ENCODE measurements around the gene RSPH10B.
"Not testable (repeated sequence)": the region's sequence is repeated elsewhere in the genome, so short reads cannot be mapped to it uniquely, and the experiment has no call there.

The RSPH10B gene

DNA sequence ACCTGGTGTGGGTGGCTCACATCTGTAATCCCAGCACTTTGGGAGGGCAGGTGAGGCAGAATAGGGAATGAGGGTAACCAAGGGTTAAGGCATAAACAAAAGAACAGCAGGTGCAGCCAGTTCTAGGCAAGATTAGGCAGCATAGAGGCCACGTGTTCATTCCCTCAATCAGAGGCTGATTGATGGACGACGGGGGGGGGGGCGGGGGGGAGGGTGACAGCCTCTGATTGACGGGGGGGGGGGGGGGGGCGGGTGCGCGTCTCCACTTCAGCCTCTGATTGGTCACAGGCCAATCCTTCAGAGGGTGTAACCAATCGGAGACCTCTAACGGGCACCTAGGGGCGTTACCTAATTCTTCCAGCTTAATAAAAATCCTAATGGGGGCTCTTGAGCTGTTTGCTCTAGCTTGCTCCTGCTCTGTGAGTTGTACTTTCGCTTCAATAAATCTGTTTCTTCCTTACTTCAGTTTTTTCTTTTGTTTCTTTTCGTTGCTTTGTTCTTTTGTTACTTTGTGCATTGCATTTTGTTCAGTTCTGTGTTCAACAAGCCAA is 73.0 kb downstream of the RSPH10B start:
- H2BK120ac ChIP-seq (ENCODE audit: low read depth, low read length); H3K4me1 ChIP-seq (ENCODE audit: control insufficient read depth, insufficient read depth, low read depth, low read length); H3K4ac ChIP-seq (ENCODE audit: low read depth in 1 of 2, low read length in 2 of 2); H3K27ac ChIP-seq (ENCODE audit: low read length, poor library complexity, severe bottlenecking); H3K79me1 ChIP-seq (replicated peaks; ENCODE audit: low read length, poor library complexity, severe bottlenecking); H3K27me3 ChIP-seq (ENCODE audit: control insufficient read depth in 1 of 2, insufficient read depth in 1 of 2, low read length in 2 of 2); H3K18ac ChIP-seq (ENCODE audit: low read depth in 1 of 2, low read length in 2 of 2); H3K36me3 ChIP-seq (ENCODE audit: control insufficient read depth in 1 of 2, insufficient read depth in 2 of 2, low read depth in 1 of 2, low read length in 2 of 2); H2BK12ac ChIP-seq (ENCODE audit: low read length in 2 of 2); H3K9ac ChIP-seq (ENCODE audit: low read length); DNase-seq; H3K14ac ChIP-seq (ENCODE audit: low read length in 2 of 2); H2AFZ ChIP-seq (ENCODE audit: low read depth, low read length); H3K4me2 ChIP-seq (ENCODE audit: low read length, poor library complexity, severe bottlenecking); H3K4me3 ChIP-seq (ENCODE audit: insufficient read depth in 1 of 2, low read depth in 1 of 2, low read length in 2 of 2); H2BK15ac ChIP-seq (ENCODE audit: low read depth, poor library complexity, severe bottlenecking); H4K91ac ChIP-seq (ENCODE audit: low read length); H4K8ac ChIP-seq (ENCODE audit: low read length); H3K23ac ChIP-seq (ENCODE audit: low read length in 2 of 2); H2BK5ac ChIP-seq (ENCODE audit: low read depth, low read length, poor library complexity, severe bottlenecking); H2AK5ac ChIP-seq (ENCODE audit: low read length, severe bottlenecking); H3K9me3 ChIP-seq (ENCODE audit: control insufficient read depth, low read length): not testable (repeated sequence)
- WGBS: 100% methylated on average over 2 of the region's 13 CpGs

GRCh38 chr7:5892498-5892897 is 78.0 kb downstream of the RSPH10B start:
- no peak overlapping the region for H2BK5ac ChIP-seq (ENCODE audit: low read depth, low read length, poor library complexity, severe bottlenecking)
- no peak overlapping the region for H2BK12ac ChIP-seq (ENCODE audit: low read length in 2 of 2)
- no peak overlapping the region for H3K18ac ChIP-seq (ENCODE audit: low read depth in 1 of 2, low read length in 2 of 2)
- no peaks in the 10 kb centered on the region for H3K27me3 ChIP-seq (ENCODE audit: control insufficient read depth in 1 of 2, insufficient read depth in 1 of 2, low read length in 2 of 2)
- no peak overlapping the region for H2AFZ ChIP-seq (ENCODE audit: low read depth, low read length)
- no peak overlapping the region for H3K9ac ChIP-seq (ENCODE audit: low read length)
- H3K9me3 ChIP-seq (ENCODE audit: control insufficient read depth, low read length): no peaks in the 10 kb centered on the region
- no peak overlapping the region for H3K4me2 ChIP-seq (ENCODE audit: low read length, poor library complexity, severe bottlenecking)
- no peak overlapping the region for H2BK120ac ChIP-seq (ENCODE audit: low read depth, low read length)
- no peak overlapping the region for H2AK5ac ChIP-seq (ENCODE audit: low read length, severe bottlenecking)
- no peak overlapping the region for H2BK15ac ChIP-seq (ENCODE audit: low read depth, poor library complexity, severe bottlenecking)
- no peak overlapping the region for H3K27ac ChIP-seq (ENCODE audit: low read length, poor library complexity, severe bottlenecking)
- no peak overlapping the region for H4K8ac ChIP-seq (ENCODE audit: low read length)
- H3K14ac ChIP-seq (ENCODE audit: low read length in 2 of 2): no peak overlapping the region
- WGBS: 91% methylated on average over 9 of the region's 9 CpGs
- no peaks in the 10 kb centered on the region for H3K36me3 ChIP-seq (ENCODE audit: control insufficient read depth in 1 of 2, insufficient read depth in 2 of 2, low read depth in 1 of 2, low read length in 2 of 2)
- H3K4ac ChIP-seq (ENCODE audit: low read depth in 1 of 2, low read length in 2 of 2): no peak overlapping the region
- no peak overlapping the region for H3K4me3 ChIP-seq (ENCODE audit: insufficient read depth in 1 of 2, low read depth in 1 of 2, low read length in 2 of 2)
- H3K79me1 ChIP-seq (replicated peaks; ENCODE audit: low read length, poor library complexity, severe bottlenecking): no peaks in the 10 kb centered on the region
- no peaks in the 10 kb centered on the region for H3K4me1 ChIP-seq (ENCODE audit: control insufficient read depth, insufficient read depth, low read depth, low read length)
- H4K91ac ChIP-seq (ENCODE audit: low read length): no peak overlapping the region
- H3K23ac ChIP-seq (ENCODE audit: low read length in 2 of 2): no peak overlapping the region
- DNase-seq: no peak

- not testable (repeated sequence) for H3K18ac ChIP-seq (ENCODE audit: low read depth in 1 of 2, low read length in 2 of 2); H3K27ac ChIP-seq (ENCODE audit: low read length, poor library complexity, severe bottlenecking); H2AFZ ChIP-seq (ENCODE audit: low read depth, low read length); H3K27me3 ChIP-seq (ENCODE audit: control insufficient read depth in 1 of 2, insufficient read depth in 1 of 2, low read length in 2 of 2); H2BK12ac ChIP-seq (ENCODE audit: low read length in 2 of 2); H3K14ac ChIP-seq (ENCODE audit: low read length in 2 of 2); H3K4ac ChIP-seq (ENCODE audit: low read depth in 1 of 2, low read length in 2 of 2); H2BK120ac ChIP-seq (ENCODE audit: low read depth, low read length); H4K91ac ChIP-seq (ENCODE audit: low read length); H3K9ac ChIP-seq (ENCODE audit: low read length); H2AK5ac ChIP-seq (ENCODE audit: low read length, severe bottlenecking); H3K23ac ChIP-seq (ENCODE audit: low read length in 2 of 2); H2BK5ac ChIP-seq (ENCODE audit: low read depth, low read length, poor library complexity, severe bottlenecking); H3K36me3 ChIP-seq (ENCODE audit: control insufficient read depth in 1 of 2, insufficient read depth in 2 of 2, low read depth in 1 of 2, low read length in 2 of 2); H3K4me3 ChIP-seq (ENCODE audit: insufficient read depth in 1 of 2, low read depth in 1 of 2, low read length in 2 of 2); DNase-seq; H3K4me1 ChIP-seq (ENCODE audit: control insufficient read depth, insufficient read depth, low read depth, low read length); H2BK15ac ChIP-seq (ENCODE audit: low read depth, poor library complexity, severe bottlenecking); H3K4me2 ChIP-seq (ENCODE audit: low read length, poor library complexity, severe bottlenecking); H3K9me3 ChIP-seq (ENCODE audit: control insufficient read depth, low read length); H3K79me1 ChIP-seq (replicated peaks; ENCODE audit: low read length, poor library complexity, severe bottlenecking); H4K8ac ChIP-seq (ENCODE audit: low read length)
- WGBS: 92% methylated on average over 1 of the region's 2 CpGs
These were observed 80.2 kb downstream of the RSPH10B start for GRCh38 chr7:5890244-5890643.

DNA sequence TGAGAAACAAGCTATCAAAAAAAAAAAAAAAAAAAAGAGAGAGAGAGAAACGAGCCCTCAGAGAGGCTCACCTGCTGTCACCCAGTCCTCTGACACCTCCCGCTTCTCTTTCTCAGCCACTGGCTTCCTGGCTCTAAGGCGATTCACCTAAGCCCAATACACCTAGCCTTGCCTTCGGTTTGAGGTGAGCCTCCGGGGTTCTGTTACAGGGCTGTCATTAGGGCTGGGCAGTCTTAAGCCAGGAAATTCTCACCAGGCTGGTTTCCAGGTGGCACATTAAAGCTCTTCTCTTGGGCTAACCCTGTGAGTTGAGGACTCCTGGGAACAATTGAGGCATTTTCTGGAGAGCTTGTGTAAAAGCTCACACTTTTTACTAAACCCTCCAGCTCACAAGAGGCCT is 82.5 kb downstream of the RSPH10B start:
- not testable (repeated sequence) for H3K9me3 ChIP-seq (ENCODE audit: control insufficient read depth, low read length); H3K36me3 ChIP-seq (ENCODE audit: control insufficient read depth in 1 of 2, insufficient read depth in 2 of 2, low read depth in 1 of 2, low read length in 2 of 2); H4K8ac ChIP-seq (ENCODE audit: low read length); H3K79me1 ChIP-seq (replicated peaks; ENCODE audit: low read length, poor library complexity, severe bottlenecking); H3K4ac ChIP-seq (ENCODE audit: low read depth in 1 of 2, low read length in 2 of 2); H3K14ac ChIP-seq (ENCODE audit: low read length in 2 of 2); H2AFZ ChIP-seq (ENCODE audit: low read depth, low read length); H3K4me3 ChIP-seq (ENCODE audit: insufficient read depth in 1 of 2, low read depth in 1 of 2, low read length in 2 of 2); H3K4me2 ChIP-seq (ENCODE audit: low read length, poor library complexity, severe bottlenecking); H3K27me3 ChIP-seq (ENCODE audit: control insufficient read depth in 1 of 2, insufficient read depth in 1 of 2, low read length in 2 of 2); H2BK15ac ChIP-seq (ENCODE audit: low read depth, poor library complexity, severe bottlenecking); H3K27ac ChIP-seq (ENCODE audit: low read length, poor library complexity, severe bottlenecking); H3K4me1 ChIP-seq (ENCODE audit: control insufficient read depth, insufficient read depth, low read depth, low read length); DNase-seq; H3K9ac ChIP-seq (ENCODE audit: low read length); H2BK120ac ChIP-seq (ENCODE audit: low read depth, low read length); H3K23ac ChIP-seq (ENCODE audit: low read length in 2 of 2); H2BK5ac ChIP-seq (ENCODE audit: low read depth, low read length, poor library complexity, severe bottlenecking); H3K18ac ChIP-seq (ENCODE audit: low read depth in 1 of 2, low read length in 2 of 2); H4K91ac ChIP-seq (ENCODE audit: low read length); H2BK12ac ChIP-seq (ENCODE audit: low read length in 2 of 2); H2AK5ac ChIP-seq (ENCODE audit: low read length, severe bottlenecking)
- whole genome bisulfite sequencing: 76% methylated on average over 5 of the region's 5 CpGs

All from mesenchymal stem cell (in vitro differentiated cells and primary cell).